GM21360 (cell line): ENCODE results near the gene KCNQ5.
"Not testable (repeated sequence)": the region's sequence is repeated elsewhere in the genome, so short reads cannot be mapped to it uniquely, and the experiment has no call there.

Source experiments
- ATAC-seq: cut with Tn5 transposase; IDR thresholded peaks from one replicate; pipeline ENCODE4 v1.9.1; 2021; ENCODE audit warnings: mild to moderate bottlenecking, moderate library complexity; ENCODE audit not compliant: unreplicated experiment

KCNQ5 gene

GRCh38 chr6:72890671-72891070, 268.8 kb downstream of the KCNQ5 start:
- ATAC-seq = no peak

GRCh38 chr6:72892901-72893300, 271.0 kb downstream of the KCNQ5 start:
- ATAC-seq = no peak

- no peak for ATAC-seq
These were observed 272.2 kb downstream of the KCNQ5 start for GRCh38 chr6:72894091-72894490.

- ATAC-seq = not testable (repeated sequence)
These were observed 276.4 kb downstream of the KCNQ5 start for GRCh38 chr6:72898313-72898712.

GRCh38 chr6:72905705-72906478, 284.0 kb downstream of the KCNQ5 start:
- ATAC-seq = no peak

GRCh38 chr6:72911463-72912155, 289.7 kb downstream of the KCNQ5 start:
- no peak for ATAC-seq

- ATAC-seq = no peak
These were observed 291.9 kb downstream of the KCNQ5 start for GRCh38 chr6:72913797-72914196.

GRCh38 chr6:72916298-72916697, 294.4 kb downstream of the KCNQ5 start:
- no peak for ATAC-seq

- ATAC-seq = no peak
These were observed 295.0 kb downstream of the KCNQ5 start for GRCh38 chr6:72916906-72917305.

- ATAC-seq = no peak
These were observed 300.5 kb downstream of the KCNQ5 start for GRCh38 chr6:72922401-72922800.

- ATAC-seq = no peak
These were observed 303.3 kb downstream of the KCNQ5 start for GRCh38 chr6:72925136-72925535.

- no peak for ATAC-seq
These were observed 308.8 kb downstream of the KCNQ5 start for GRCh38 chr6:72930556-72931132.

- ATAC-seq = no peak
These were observed 309.5 kb downstream of the KCNQ5 start for GRCh38 chr6:72931325-72931887.

GRCh38 chr6:72933233-72933632, 311.4 kb downstream of the KCNQ5 start:
- no peak for ATAC-seq

GRCh38 chr6:72936766-72937559, 315.1 kb downstream of the KCNQ5 start:
- ATAC-seq = no peak

GRCh38 chr6:72938104-72938503, 316.2 kb downstream of the KCNQ5 start:
- ATAC-seq = no peak

- no peak for ATAC-seq
These were observed 317.1 kb downstream of the KCNQ5 start for GRCh38 chr6:72939004-72939403.

GRCh38 chr6:72940265-72940664, 318.4 kb downstream of the KCNQ5 start:
- ATAC-seq = no peak

GRCh38 chr6:72941263-72941662, 319.4 kb downstream of the KCNQ5 start:
- no peak for ATAC-seq

GRCh38 chr6:72941751-72942150, 319.9 kb downstream of the KCNQ5 start:
- no peak for ATAC-seq

- ATAC-seq = no peak
These were observed 321.8 kb downstream of the KCNQ5 start for GRCh38 chr6:72943699-72944098.
